Measurements from ENCODE around the gene MINDY2. TPM values are rescaled to one million over a fixed set of nuclear protein-coding genes. Genes with fewer than 3 reads are reported as not detected.

MINDY2 gene
- total and polyA plus RNA-seq, 9 of the 15 experiments (the other 6 are each of a cell fraction or from before 2014, with no cell fraction given) = 2.4 to 15.3 (median 7.2) TPM

- no peak for TF ChIP-seq PATZ1 (CRISPR knock-in tag; IDR thresholded peaks at IDR 0.05; ENCODE audit: borderline replicate concordance)
These were observed 614 bp upstream of the MINDY2 start (continued) for GRCh38 chr15:58770519-58770856.

DNA sequence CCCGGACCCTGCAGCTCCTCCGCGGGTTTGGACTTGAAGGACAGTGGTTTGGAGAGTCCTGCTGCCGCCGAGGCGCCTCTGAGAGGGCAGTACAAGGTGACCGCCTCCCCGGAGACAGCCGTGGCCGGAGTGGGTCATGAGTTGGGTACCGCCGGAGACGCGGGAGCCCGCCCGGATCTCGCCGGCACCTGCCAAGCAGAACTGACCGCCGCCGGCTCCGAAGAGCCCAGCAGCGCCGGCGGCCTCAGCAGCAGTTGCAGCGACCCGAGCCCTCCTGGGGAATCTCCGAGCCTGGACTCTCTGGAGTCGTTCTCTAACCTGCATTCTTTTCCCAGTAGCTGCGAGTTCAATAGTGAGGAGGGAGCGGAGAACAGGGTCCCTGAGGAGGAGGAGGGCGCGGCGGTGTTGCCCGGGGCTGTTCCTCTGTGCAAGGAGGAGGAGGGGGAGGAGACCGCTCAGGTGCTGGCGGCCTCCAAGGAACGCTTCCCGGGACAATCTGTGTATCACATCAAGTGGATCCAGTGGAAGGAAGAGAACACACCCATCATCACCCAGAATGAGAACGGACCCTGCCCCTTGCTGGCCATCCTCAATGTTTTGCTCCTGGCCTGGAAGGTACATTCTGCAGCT, 634 bp downstream of the MINDY2 start:
- Histone ChIP-seq H3K9me3 (replicated peaks; ENCODE audit: control insufficient read depth, insufficient read depth, low read depth, low read length) (0 out of 2 replicates have a peak, but pooled peaks cover 5% of the 10 kb centered on the region), H2AFZ (ENCODE audit: low read depth, low read length) (peak overlapping the region; percentile 97), H3K9ac (ENCODE audit: insufficient read depth in 1 of 2, low read depth in 2 of 2, low read length in 2 of 2) (peak overlapping the region; percentile 89 to 97), H3K79me2 (ENCODE audit: control insufficient read depth, insufficient read depth, low read length) (peaks cover 59% of the 10 kb centered on the region), H3K4me1 (replicated peaks in 1 of 2; ENCODE audit: control insufficient read depth in 2 of 2, insufficient read depth in 2 of 2, low read length in 2 of 2) (peaks cover 15 to 22% of the 10 kb centered on the region in 2 experiments; a peak in 4 of 5 replicates), H3K4me3 (peak overlapping the region; percentile 98), H3K36me3 (ENCODE audit: control insufficient read depth, insufficient read depth, low read length) (no peaks in the 10 kb centered on the region; the same call in 2 of the 3 replicates), H3K27ac (ENCODE audit: extremely low read depth, low read depth, low read length) (peak overlapping the region; percentile 91), H3K9me1 (ENCODE audit: control insufficient read depth, insufficient read depth, low read length) (no peaks in the 10 kb centered on the region), H4K20me1 (replicated peaks; ENCODE audit: control insufficient read depth, insufficient read depth, low read length) (peaks cover 5% of the 10 kb centered on the region; the same call in 1 of the 2 replicates), H3K27me3 (ENCODE audit: control insufficient read depth in 2 of 2, insufficient read depth in 2 of 2, low read length in 2 of 2) (no peaks in the 10 kb centered on the region), H3K4me2 (ENCODE audit: insufficient read depth, low read length) (peak overlapping the region; percentile 97)
- in situ Hi-C loops (cut with MboI) (no loop called here), intact Hi-C loops (cut with micrococcal nuclease) (loop anchor here (1.0 to 5.0 kb wide), 3 partner anchors 21 to 161 kb away; partner anchors contain the start of gene SLTM)
- POLR2A ChIA-PET = interaction anchor here (0.7 to 2.9 kb wide), 12 partner anchors 9 to 247 kb away, joined by 3 to 29 read pairs (median 4); partner anchors contain the start of gene ADAM10
- FAIRE-seq = peak; percentile 29
- ATAC-seq = peak; percentile 55
- CTCF ChIA-PET (ENCODE audit: low intra/inter-chr PET ratio) = no interaction called here
- WGBS (ENCODE audit: insufficient coverage, low coverage, missing lambda C conversion rate) = under 1% methylated on average over 39 of the region's 40 CpGs
- BruUV-seq (replicated peaks) = no TSS peak
- DNase-seq (ENCODE audit: extremely low read depth in 1 of 4, low spot score in 3 of 4) = peak; percentile 45 to 55 (median 50)
- TF ChIP-seq ZNF263 (CRISPR knock-in tag; IDR thresholded peaks at IDR 0.05; ENCODE audit: borderline replicate concordance) = peak; percentile 83
- 0 out of 4 replicates have a peak, but pooled peaks of 1 of the 2 experiments have one; percentile 9 for TF ChIP-seq MAZ (CRISPR knock-in tag; conservative IDR thresholded peaks at IDR 0.05 in 1 of 2, IDR thresholded peaks at IDR 0.05 in 1 of 2)
- 0 out of 2 replicates have a peak, but pooled peaks have one; percentile 39 for TF ChIP-seq KLF16 (IDR thresholded peaks at IDR 0.05)
- TF ChIP-seq HDAC1 (IDR thresholded peaks at IDR 0.05) = peak in 1 of 2 experiments; percentile 39; a peak in 1 of 4 replicates
- no peak for TF ChIP-seq ATF7 (IDR thresholded peaks at IDR 0.05)
- peak; percentile 40; the same call in 1 of the 2 replicates for TF ChIP-seq REST (IDR thresholded peaks at IDR 0.05; ENCODE audit: borderline replicate concordance)
- TF ChIP-seq REST (CRISPR knock-in tag; IDR thresholded peaks at IDR 0.05; ENCODE audit: low read depth) = no peak

Measured in K562 (cell line).